ENCODE results near the gene TRAF3IP1. TPM values are rescaled to one million over a fixed set of nuclear protein-coding genes. Genes with fewer than 3 reads are reported as not detected.

TRAF3IP1 gene
- total RNA-seq, 4 donors from 2014 or later = 8.0 to 25.8 (median 12.2) TPM

DNA sequence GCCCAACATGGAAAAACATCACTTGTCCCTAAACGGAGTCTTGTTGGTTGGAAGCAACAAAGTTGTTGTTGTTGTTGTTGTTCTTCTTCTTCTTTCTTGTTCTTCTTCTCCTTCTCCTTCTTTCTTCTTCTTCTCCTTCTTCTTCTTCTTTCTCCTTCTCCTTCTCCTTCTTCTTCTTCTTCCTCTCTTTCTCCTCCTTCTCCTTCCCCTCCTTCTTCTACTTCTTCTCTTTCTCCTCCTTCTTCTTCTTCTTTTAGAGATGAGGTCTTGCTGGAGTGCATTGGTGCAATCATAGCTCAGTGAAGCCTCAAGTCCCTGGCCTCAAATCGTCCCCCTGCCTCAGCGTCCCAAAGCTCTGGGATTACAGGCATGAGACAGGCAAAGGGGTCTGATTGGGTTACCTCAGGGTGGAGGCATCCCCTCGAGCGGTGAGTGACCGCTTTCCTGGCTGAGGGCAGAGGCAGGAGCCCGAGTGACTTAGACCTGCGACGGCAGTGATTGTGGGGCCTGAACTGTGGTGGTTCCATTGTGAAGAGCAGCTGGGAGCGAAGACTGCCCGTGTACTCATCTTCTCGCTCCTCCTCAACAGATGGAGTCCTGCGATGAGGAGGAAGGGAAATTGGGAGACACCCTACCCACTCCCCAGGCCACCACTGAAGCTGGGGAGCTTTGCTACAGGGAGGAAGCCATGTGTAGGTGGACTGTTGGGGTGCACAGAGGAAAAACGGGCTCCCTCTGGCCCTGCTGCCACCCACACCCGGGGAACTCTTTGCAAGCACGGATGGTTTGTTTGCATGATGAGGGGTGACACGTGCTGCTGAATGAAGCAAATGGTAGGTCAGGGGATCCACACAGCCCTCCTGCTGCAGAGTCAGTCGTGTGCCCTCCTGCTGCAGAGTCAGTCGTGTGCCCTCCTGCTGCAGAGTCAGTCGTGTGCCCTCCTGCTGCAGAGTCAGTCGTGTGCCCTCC, 24.9 kb upstream of the TRAF3IP1 start:
- TF ChIP-seq, protein P1, sequence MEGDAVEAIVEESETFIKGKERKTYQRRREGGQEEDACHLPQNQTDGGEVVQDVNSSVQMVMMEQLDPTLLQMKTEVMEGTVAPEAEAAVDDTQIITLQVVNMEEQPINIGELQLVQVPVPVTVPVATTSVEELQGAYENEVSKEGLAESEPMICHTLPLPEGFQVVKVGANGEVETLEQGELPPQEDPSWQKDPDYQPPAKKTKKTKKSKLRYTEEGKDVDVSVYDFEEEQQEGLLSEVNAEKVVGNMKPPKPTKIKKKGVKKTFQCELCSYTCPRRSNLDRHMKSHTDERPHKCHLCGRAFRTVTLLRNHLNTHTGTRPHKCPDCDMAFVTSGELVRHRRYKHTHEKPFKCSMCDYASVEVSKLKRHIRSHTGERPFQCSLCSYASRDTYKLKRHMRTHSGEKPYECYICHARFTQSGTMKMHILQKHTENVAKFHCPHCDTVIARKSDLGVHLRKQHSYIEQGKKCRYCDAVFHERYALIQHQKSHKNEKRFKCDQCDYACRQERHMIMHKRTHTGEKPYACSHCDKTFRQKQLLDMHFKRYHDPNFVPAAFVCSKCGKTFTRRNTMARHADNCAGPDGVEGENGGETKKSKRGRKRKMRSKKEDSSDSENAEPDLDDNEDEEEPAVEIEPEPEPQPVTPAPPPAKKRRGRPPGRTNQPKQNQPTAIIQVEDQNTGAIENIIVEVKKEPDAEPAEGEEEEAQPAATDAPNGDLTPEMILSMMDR (IDR thresholded peaks at IDR 0.05; ENCODE audit: low read depth) = no peak

DNA sequence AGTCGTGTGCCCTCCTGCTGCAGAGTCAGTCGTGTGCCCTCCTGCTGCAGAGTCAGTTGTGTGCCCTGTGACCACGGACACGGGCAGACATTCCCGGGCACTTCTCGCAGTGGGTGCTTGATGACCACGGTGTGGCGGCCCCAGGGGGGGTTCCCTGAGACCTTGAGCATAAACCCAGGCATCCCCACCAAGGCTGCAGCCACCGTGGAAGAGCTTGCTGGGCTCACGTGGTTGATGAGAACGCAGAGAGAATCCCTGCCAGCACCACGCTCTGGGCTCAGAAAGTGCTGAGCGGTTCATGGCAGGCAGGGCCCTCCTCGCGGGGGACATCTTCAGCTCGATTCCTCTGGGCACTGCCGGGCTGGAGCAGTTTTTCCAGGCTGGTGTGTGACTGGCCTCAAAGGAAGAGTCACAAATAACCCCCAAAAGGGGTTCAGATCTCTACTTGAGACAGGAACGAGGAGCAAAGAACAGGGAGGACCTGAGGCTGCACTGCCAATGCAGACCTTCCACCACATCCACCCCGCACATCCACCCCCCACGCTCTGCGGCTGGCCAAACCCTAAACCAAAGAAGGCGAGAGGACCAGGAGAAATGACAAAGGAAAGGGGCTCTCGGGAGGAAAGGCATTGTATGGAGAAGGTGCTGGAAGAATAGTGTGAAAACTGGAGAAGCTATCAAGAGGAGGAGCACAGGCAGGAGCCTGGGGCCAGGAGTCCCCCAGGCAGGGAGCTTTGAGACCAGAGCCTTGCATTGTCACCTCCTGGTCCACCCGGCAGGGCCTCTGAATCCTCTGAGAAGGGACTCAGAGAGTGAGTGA, 23.5 kb upstream of the TRAF3IP1 start:
- TF ChIP-seq, protein P1 (IDR thresholded peaks at IDR 0.05; ENCODE audit: low read depth) = no peak

DNA sequence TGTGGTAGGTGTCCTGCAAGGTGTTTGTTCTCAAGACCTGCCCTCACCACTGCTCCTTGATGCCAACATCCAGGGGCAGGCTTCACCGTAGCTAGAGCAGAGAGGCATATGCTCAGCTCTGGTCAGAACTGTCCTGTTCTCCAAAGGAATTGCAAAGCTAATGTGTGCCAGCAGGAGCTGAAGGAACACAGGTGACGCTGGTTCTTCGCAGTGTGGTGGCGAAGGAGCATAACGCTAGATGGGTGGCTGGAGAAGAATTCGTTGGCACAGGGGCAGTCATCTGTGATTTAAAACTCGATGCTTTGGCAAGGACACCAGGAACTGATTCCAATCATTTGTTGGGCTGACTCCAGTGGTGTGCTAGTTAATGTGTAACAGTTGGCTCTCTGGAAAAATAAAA, 20.5 kb upstream of the TRAF3IP1 start:
- TF ChIP-seq, protein P1 (IDR thresholded peaks at IDR 0.05; ENCODE audit: low read depth) = no peak

DNA sequence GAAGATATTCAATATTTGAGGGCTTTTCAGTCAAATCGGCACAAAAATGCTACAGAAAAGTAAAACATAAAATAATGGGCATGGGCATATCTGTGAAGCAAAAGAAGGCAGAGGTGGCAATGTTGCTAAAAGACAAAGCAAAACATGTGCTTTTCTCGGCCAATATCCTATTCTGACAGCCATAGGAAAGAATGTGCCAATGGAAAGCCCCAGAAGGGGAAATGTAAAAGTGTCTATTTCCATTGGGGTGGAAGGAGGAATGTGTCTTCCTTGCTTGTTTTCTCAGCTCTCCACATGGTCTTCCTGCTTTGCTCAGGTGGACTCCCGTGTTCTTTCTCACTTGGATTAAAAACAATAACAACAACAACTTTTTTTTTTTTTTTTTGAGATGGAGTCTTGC, 18.2 kb upstream of the TRAF3IP1 start:
- TF ChIP-seq, protein P1 (IDR thresholded peaks at IDR 0.05; ENCODE audit: low read depth) = no peak

DNA sequence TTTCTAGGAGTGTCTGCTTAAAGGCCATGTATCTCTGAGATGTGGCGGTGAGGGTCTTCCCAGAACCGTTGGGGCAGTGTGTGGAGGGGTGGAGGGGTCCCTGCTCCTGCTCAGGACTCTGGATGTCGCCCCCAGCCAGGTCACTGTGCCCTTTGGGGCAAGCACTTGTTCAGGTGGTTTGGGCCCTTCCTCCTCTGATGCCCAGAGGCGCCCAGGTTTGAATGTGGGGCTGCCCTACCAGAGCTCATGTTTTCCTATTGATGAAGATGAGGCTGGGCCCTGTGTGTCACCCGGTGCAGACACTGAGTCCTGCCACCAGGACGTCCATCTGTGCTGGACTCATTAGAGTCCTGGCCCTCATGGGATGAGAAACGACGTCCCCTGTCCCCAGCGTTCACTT, 17.6 kb upstream of the TRAF3IP1 start:
- TF ChIP-seq, protein P1 (IDR thresholded peaks at IDR 0.05; ENCODE audit: low read depth) = no peak

DNA sequence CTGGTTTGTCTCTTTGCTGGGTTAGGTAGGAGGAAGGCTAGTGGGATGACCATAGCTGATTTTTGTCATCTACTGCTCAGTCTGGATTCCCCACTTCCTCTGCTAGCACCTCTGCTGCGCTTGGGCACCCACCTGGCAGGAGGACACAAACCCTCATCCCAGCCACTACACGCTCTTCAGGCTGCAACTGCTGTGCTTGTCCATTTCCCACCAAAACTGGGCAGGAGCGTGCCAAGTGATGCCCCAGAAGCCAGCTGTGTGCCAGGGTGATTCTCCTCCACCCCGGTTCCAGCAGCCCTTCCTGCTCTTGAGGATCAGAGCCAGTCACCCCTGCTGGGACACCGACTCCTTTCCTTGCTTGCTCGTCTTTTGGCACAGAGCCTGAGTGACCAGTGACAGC, 16.2 kb upstream of the TRAF3IP1 start:
- TF ChIP-seq, protein P1 (IDR thresholded peaks at IDR 0.05; ENCODE audit: low read depth) = no peak

Measured in subcutaneous adipose tissue (tissue), 4 donors.